H1 (cell line): Measurements from ENCODE around the gene HLA-DRB1. TPM values are rescaled to one million over a fixed set of nuclear protein-coding genes. Genes with fewer than 3 reads are reported as not detected.

ENCODE experiments used
- BCL11A ChIP-seq, 2 experiments: IDR thresholded peaks; one replicate each; pipeline ENCODE4 v1.6.1; 2011; ENCODE audit warnings: low read depth in 2 of 2, low read length in 2 of 2, mild to moderate bottlenecking in 2 of 2
- JUN ChIP-seq: IDR thresholded peaks from 2 replicates; pipeline ENCODE4 v1.6.1; 2011; ENCODE audit warnings: low read depth, mild to moderate bottlenecking, improper control_type of control experiment, low read length
- RAD21 ChIP-seq, 2 experiments: IDR thresholded peaks in 1 of 2; conservative IDR thresholded peaks in 1 of 2; 2 replicates each; pipeline ENCODE4 v1.6.1; 2011; ENCODE audit warnings: low read depth in 2 of 2, low read length in 2 of 2, improper control_type of control experiment in 1 of 2, inconsistent platforms in 1 of 2, mild to moderate bottlenecking in 1 of 2, moderate library complexity in 1 of 2
- polyA plus RNA-seq, 7 experiments: library from polyadenylated mRNA; depleted of rRNA in 3 of 7; stranded (reverse) in 5 of 7; unstranded in 2 of 7; fragments of >200 nt in 5 of 7; fragments of 200-250 nt in 2 of 7; gene quantifications; 1 replicate in 5 of 7; 2 replicates in 1 of 7; 4 replicates in 1 of 7; pipeline versions ENCODE4 v1.2.1 to v1.2.3, GENCODE V29; 2011 to 2013; ENCODE audit warnings: missing spikeins in 2 of 7, mixed read lengths in 2 of 7
- total RNA-seq: library from RNA; stranded (reverse); fragmentation: NEBNext Ultra II Directional; extraction: Animal tissue kit (Norgen Biotek cat#: 25700); gene quantifications from 2 replicates; pipeline ENCODE4 v1.2.1, GENCODE V29; 2021
- TF ChIP-seq, protein P1 (sequence below): fragments of 300-600 bp; sonication (generic); IDR thresholded peaks from 2 replicates; pipeline ENCODE4 v1.7.1; 2012; ENCODE audit warnings: low read length, moderate library complexity, mild to moderate bottlenecking, inconsistent platforms; ENCODE audit not compliant: insufficient replicate concordance
- TF ChIP-seq, protein P2 (sequence below): IDR thresholded peaks from 2 replicates; pipeline ENCODE4 v1.6.1; 2012; ENCODE audit warnings: inconsistent platforms

HLA-DRB1 gene
- total and polyA plus RNA-seq, 2 of the 8 experiments (the other 6 are each of a cell fraction or from before 2014, with no cell fraction given) = 6.7 to 7.5 TPM

DNA sequence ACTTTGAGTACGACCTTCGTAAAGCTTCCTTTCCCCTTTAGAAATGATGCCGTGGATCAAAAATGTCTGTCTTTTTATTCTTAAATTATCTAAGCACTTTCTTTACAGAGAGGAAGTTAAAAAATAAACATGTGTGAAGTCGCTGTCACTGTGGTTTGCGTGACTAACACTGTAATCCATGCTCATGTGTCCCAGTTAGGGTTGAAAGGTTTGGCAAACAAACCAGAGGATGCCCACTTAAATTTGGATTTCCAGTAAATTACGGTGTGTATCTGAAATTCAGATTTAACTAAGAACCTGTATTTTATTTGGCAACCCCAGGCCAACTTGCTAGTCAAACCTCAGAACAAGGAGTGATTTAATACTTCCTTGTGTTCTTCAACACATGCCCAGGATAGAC, 21.1 kb downstream of the HLA-DRB1 start (continued):
- TF ChIP-seq, protein P1, sequence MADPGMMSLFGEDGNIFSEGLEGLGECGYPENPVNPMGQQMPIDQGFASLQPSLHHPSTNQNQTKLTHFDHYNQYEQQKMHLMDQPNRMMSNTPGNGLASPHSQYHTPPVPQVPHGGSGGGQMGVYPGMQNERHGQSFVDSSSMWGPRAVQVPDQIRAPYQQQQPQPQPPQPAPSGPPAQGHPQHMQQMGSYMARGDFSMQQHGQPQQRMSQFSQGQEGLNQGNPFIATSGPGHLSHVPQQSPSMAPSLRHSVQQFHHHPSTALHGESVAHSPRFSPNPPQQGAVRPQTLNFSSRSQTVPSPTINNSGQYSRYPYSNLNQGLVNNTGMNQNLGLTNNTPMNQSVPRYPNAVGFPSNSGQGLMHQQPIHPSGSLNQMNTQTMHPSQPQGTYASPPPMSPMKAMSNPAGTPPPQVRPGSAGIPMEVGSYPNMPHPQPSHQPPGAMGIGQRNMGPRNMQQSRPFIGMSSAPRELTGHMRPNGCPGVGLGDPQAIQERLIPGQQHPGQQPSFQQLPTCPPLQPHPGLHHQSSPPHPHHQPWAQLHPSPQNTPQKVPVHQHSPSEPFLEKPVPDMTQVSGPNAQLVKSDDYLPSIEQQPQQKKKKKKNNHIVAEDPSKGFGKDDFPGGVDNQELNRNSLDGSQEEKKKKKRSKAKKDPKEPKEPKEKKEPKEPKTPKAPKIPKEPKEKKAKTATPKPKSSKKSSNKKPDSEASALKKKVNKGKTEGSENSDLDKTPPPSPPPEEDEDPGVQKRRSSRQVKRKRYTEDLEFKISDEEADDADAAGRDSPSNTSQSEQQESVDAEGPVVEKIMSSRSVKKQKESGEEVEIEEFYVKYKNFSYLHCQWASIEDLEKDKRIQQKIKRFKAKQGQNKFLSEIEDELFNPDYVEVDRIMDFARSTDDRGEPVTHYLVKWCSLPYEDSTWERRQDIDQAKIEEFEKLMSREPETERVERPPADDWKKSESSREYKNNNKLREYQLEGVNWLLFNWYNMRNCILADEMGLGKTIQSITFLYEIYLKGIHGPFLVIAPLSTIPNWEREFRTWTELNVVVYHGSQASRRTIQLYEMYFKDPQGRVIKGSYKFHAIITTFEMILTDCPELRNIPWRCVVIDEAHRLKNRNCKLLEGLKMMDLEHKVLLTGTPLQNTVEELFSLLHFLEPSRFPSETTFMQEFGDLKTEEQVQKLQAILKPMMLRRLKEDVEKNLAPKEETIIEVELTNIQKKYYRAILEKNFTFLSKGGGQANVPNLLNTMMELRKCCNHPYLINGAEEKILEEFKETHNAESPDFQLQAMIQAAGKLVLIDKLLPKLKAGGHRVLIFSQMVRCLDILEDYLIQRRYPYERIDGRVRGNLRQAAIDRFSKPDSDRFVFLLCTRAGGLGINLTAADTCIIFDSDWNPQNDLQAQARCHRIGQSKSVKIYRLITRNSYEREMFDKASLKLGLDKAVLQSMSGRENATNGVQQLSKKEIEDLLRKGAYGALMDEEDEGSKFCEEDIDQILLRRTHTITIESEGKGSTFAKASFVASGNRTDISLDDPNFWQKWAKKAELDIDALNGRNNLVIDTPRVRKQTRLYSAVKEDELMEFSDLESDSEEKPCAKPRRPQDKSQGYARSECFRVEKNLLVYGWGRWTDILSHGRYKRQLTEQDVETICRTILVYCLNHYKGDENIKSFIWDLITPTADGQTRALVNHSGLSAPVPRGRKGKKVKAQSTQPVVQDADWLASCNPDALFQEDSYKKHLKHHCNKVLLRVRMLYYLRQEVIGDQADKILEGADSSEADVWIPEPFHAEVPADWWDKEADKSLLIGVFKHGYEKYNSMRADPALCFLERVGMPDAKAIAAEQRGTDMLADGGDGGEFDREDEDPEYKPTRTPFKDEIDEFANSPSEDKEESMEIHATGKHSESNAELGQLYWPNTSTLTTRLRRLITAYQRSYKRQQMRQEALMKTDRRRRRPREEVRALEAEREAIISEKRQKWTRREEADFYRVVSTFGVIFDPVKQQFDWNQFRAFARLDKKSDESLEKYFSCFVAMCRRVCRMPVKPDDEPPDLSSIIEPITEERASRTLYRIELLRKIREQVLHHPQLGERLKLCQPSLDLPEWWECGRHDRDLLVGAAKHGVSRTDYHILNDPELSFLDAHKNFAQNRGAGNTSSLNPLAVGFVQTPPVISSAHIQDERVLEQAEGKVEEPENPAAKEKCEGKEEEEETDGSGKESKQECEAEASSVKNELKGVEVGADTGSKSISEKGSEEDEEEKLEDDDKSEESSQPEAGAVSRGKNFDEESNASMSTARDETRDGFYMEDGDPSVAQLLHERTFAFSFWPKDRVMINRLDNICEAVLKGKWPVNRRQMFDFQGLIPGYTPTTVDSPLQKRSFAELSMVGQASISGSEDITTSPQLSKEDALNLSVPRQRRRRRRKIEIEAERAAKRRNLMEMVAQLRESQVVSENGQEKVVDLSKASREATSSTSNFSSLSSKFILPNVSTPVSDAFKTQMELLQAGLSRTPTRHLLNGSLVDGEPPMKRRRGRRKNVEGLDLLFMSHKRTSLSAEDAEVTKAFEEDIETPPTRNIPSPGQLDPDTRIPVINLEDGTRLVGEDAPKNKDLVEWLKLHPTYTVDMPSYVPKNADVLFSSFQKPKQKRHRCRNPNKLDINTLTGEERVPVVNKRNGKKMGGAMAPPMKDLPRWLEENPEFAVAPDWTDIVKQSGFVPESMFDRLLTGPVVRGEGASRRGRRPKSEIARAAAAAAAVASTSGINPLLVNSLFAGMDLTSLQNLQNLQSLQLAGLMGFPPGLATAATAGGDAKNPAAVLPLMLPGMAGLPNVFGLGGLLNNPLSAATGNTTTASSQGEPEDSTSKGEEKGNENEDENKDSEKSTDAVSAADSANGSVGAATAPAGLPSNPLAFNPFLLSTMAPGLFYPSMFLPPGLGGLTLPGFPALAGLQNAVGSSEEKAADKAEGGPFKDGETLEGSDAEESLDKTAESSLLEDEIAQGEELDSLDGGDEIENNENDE = no peak
- TF ChIP-seq BCL11A (IDR thresholded peaks at IDR 0.05; ENCODE audit: low read depth in 2 of 2, low read length in 2 of 2) = no peak
- TF ChIP-seq, protein P2, sequence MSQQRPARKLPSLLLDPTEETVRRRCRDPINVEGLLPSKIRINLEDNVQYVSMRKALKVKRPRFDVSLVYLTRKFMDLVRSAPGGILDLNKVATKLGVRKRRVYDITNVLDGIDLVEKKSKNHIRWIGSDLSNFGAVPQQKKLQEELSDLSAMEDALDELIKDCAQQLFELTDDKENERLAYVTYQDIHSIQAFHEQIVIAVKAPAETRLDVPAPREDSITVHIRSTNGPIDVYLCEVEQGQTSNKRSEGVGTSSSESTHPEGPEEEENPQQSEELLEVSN = no peak
- no peak for TF ChIP-seq RAD21 (IDR thresholded peaks at IDR 0.05 in 1 of 2, conservative IDR thresholded peaks at IDR 0.05 in 1 of 2; ENCODE audit: low read depth in 2 of 2, low read length in 2 of 2)
- TF ChIP-seq JUN = no peak
